Measurements from ENCODE around the gene AFG1L.
A peak's percentile ranks its signal among the peaks of the same experiment; 100 is the strongest.
"Not testable (repeated sequence)": the region's sequence is repeated elsewhere in the genome, so short reads cannot be mapped to it uniquely, and the experiment has no call there.

The AFG1L gene

GRCh38 chr6:108559097-108559883 lies 264.4 kb downstream of the AFG1L start:
- peak; percentile 92 for DNase-seq

- peak; percentile 80 for DNase-seq
Measured at GRCh38 chr6:108559884-108560462, 265.1 kb downstream of the AFG1L start.

DNA sequence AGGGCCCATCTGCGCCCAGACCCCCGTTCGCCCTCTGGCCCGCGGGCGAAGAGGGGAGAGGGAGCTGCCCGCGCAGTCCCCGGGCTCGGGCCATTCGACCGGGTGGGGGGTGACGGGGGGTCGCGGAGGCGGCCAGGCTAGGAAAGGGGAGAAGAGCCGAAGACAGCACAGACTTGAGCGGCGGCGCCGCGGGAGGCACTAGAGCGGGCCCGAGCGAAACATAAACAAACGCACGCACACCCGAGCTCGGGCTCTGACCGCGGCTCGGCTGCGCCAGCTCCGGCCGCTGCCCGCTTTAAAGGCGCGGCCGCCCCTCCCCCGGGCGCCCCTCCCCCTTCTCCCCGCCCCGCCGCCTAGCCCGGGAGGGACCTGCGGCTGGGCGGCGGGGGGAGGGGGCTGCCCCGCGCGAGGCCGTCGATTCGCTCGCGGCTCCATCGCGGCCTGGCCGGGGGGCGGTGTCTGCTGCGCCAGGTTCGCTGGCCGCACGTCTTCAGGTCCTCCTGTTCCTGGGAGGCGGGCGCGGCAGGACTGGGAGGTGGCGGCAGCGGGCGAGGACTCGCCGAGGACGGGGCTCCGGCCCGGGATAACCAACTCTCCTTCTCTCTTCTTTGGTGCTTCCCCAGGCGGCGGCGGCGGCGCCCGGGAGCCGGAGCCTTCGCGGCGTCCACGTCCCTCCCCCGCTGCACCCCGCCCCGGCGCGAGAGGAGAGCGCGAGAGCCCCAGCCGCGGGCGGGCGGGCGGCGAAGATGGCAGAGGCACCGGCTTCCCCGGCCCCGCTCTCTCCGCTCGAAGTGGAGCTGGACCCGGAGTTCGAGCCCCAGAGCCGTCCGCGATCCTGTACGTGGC lies 265.8 kb downstream of the AFG1L start, which contains the start of gene FOXO3:
Gene FOXO3 (plus strand): TSS at position 455 of the 846 bp plus-strand sequence. CDS start 292 bp downstream, at position 747.
- peak; percentile 86 for DNase-seq

DNA sequence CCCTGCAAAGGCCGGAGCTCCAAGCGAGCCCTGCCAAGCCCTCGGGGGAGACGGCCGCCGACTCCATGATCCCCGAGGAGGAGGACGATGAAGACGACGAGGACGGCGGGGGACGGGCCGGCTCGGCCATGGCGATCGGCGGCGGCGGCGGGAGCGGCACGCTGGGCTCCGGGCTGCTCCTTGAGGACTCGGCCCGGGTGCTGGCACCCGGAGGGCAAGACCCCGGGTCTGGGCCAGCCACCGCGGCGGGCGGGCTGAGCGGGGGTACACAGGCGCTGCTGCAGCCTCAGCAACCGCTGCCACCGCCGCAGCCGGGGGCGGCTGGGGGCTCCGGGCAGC lies 266.4 kb downstream of the AFG1L start:
- not testable (repeated sequence) for DNase-seq

DNA sequence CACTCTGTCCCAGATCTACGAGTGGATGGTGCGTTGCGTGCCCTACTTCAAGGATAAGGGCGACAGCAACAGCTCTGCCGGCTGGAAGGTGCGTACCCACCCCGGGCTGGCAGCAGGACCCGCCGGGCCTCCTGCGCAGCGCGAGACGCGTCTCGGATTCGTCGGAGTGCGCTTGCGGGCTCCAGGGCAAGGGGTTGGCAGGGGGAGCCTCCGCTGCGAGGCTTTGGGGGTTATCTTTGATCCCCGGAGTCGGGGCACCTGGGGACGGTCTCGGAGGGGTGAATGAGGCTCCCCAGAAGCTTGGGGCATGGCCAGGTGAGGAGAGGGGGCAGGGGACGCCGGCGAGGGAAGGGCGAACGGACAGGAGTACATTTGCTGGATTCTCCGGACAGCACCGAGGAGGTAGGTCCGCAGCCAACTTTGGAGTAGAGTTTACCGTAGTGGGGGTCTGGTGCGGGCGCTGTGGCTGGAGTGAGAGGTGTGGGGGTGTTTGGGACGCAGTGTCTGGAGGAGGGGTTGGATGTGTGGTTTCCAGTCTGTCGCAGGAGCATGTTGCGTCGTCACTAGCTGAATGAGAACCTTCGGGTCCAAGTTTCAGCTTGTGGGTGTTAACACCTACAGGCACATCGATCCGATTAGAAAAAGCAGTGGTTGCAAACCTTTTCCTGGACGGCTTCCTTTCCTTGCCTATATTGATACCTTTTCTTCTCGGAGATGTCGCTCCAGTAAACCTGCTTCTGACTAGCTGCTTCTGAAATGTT lies 267.1 kb downstream of the AFG1L start:
- no peak for DNase-seq

DNA sequence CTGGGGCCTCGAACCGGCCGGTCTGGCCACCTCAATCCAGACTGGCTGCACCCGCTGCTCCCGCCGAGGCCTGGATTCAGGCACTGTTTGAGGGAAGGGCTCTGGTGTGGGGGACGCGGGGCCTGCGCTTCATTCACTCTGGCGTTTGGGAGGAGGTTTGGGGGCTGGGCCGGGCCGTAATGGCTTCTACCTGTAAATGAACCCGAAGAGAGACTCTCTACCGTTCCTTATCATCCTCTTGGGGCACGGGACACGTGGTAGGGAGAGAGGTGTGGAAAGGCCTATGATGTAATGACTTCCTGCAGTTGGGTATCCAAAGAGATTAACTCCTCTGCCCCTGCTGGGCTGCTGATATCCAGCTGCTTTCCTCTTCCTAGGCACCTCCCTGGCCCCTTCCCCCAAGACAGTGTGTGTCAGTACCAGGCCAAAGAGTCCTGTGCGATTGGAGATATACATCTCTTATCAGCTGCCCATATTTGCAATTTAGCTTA lies 267.7 kb downstream of the AFG1L start:
- peak; percentile 64 for DNase-seq

DNA sequence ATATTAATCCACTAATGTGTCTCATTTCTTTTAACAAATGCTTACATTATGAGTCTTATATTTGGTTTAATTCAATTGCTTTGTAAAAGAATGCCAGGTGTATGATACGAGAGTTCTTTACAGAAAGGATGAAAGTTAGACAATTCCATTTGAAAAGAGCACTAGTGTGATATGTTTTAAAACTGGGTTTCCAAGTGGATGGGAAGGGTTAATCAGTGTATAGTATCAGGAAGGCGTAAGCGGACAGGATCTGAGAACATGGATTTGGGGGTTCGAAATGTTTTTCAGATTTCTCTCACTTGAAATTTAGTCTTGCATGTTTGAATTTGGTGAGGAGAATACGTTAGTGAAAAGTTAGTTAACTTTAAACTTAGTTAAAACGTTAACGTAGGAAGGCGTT lies 268.4 kb downstream of the AFG1L start:
- no peak for DNase-seq

DNA sequence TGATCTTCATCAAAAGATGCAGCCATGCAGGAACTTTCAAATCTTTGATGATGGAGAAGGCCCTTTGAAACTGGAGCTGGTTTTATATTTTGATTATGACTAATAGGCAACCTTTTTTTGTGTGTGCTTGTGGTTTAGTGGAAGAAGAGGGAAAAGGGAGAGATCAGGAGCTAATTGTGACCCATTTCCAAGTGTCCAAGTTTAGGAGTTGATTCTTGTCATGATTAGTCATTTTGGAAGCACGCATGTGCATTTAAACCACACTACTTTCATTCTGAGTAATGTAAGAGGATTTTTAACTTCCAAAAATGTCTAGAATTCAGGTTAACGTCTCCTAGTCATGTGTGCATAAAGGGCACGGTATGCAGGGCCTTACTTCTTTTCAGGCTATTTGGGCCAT lies 269.3 kb downstream of the AFG1L start:
- DNase-seq, result peak; percentile 99

DNA sequence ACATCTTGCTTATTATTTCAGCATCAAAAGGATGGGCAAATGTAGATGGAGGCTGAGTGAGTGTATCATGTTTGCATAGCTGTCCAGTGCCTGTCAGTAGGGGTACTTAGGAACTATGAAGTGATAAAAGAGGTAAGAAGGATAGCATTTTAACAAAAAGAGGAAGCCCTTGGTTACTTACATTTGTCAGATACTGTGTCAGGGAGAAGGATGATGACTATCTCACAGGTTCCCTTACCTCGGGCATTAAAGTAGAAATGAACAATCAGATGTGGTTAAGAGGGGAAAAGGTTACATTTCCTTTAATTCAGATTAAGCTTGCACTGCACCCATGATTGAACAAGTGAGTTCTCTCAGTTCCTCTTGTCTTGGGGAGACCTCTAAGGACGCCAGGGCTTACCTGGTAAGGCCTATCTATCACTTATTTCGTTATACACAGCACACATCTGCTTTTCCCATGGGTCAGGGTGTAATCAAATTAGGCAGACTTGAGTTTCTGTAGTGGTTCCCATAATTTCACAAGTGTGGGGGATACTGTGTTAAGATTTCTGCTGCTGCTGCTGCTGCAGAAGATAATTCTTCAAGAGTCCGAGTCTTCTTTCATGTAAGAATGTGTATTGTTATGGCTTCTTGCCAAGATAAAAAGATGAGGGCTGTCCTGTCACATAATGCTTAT lies 270.4 kb downstream of the AFG1L start:
- DNase-seq, result no peak

DNA sequence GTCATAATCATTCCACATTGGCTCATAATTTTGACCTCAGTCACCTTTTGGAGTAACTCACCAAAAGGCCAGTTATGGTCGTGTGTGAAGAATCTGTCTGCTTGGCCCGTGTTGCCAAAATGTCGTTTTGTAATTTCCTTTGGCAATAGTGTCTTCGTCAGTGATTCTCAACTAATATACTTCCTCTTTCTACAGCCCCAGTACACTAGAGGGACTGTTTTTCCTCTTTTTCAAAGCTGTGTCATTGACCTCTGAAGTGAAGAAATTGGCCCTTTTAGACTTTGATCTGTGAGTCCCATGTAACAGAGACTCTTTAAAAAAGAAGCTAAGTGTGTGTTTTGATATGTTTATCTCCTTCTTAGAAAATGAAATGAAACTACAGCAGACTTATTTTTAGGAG lies 271.0 kb downstream of the AFG1L start:
- peak; percentile 67 for DNase-seq

DNA sequence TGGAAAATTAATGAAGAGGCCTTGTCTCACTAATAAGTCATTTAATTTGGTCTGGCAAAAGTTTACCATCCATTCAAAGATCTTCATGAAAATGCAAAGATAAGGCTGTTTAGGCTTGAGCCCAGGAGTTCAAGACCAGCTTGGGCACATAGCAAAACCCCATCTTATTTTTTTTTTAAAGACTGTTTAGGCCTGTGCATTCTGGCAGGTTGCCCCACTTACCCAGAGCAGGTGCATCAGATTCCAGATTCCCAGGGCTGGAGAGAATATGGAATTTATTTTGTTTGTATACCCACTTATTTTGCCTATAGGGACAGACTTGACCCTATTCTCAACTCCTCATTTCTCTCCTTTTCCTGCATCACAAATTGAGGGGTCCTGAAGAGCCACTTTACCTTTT lies 271.6 kb downstream of the AFG1L start:
- DNase-seq, result no peak

DNA sequence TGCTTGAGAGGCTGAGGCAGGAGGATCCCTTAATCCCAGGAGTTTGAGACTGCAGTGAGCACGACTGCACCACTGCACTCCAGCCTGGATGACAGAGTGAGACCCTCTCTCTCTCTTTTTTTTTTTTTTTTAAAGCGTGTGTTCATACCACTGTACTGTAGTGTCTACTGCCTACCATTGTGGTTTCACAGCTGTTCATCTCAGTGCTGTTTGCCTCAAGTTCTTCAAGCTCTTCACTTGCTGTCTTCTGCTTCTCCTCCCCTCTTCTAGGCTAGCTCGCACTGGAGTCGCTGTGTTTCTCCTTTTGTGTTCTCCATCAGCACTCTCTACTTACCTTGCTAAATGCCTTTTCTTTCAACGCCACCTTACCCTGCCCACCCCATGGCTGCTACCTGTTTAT lies 273.2 kb downstream of the AFG1L start:
- DNase-seq, result no peak

DNA sequence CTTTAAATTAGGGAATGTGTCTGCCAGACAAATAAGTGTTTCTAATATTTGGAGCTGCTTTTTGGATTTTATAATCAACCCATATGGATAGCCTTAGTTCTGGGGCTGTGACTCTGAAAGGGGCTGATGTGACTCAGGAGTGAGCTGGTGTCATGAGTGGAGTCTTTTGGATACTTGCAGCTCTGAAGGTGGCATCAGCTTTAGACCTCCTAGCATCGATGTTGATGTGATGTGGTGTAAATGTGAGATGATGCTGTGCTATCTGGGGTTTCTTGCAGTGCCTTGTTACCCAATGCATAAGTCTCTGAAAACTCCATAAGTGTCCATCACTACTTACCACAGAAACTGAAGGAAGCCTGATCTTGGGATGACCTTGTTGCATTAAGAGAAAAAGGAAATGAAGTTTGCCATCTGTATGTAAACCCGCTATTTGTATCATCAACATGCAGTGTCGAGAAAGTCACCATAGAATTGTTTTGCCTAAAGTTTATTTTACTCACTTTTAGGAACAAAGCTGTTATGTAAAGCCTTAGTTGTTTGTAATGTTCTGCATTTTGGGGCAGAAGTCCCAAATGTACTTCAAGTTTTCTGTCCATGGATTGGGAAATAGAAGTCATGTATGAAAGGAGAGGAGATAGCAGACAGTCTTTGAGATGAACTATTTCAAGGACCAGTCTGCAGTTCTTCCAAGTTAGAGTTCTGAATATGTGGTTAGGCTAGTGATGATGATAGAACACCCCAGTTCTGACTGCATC lies 273.9 kb downstream of the AFG1L start:
- DNase-seq, result no peak

DNA sequence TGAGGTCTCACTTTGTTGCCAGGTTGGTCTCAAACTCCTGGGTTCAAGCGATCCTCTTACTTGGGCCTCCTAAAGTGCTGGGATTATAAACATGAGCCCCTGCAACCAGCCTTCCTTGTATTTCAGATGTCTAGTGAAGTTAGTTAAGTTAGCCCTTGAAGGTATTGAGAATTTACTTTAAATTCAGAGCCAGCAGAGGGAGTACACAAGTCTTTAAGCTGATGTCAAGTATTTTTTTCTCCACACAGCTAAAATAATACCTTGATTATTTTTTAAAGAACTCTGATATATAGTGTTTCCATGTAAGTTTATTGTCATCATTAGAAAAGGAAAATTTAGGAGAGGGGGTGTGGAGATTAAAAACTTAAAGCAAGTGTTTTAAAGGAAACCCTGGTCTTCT lies 275.7 kb downstream of the AFG1L start:
- no peak for DNase-seq

DNA sequence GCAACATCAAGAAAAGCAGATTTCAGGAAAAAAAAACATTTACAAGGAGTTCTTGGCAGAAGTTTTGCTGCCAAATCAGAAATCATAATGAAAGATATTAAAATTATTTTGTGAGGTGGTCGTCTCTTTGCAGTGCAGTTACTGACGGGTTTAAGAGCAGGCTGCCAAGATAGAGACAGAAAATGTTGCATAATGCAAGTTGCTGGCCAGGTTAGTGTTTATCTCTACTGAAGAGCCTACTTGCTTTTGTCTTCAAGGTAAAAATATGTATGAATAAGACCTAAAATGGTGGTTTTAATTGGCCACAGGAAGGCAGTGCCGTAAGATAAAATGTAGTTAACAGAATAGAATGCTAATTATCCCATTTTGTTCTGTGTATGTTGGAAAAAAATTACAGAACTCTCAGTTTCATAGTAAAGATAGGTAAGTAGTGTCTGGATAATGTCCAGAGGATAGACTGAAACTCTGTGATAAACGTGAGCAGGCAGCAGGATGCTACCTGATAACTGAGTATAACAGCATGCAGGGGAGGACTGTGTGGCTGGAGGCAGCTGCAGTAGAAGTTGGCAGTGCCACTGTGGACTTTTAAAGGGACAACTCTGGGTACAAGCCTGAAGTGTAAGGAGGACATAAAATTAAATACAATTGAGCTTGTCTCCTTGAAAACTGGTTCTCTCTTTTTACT lies 279.7 kb downstream of the AFG1L start:
- DNase-seq, result no peak
